ENCODE data around the gene HPSE2.

DNA sequence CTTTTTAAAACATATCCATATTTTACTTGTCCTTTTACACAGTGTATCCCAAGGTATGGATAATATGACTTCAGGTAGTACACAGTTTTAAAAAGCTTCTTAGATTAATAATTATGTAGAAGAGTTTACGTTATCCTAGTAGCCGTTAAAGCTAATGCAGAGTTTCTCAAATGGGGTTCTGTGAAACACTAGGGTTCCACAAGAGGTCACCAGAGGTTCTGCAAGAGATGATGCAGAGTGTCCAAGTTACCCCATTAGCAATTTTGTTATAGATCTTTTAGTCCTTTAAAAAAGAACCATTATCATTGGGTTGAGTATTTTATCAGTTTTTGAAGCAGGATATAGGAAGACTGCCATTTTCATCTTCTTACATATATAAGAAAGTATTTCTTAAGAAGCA lies 490.0 kb downstream of the HPSE2 start:
- TF ChIP-seq RARB (CRISPR knock-in tag; IDR thresholded peaks at IDR 0.05) = no peak
- no peak for TF ChIP-seq ISL1 (CRISPR knock-in tag; IDR thresholded peaks at IDR 0.05)
- TF ChIP-seq, protein P1, sequence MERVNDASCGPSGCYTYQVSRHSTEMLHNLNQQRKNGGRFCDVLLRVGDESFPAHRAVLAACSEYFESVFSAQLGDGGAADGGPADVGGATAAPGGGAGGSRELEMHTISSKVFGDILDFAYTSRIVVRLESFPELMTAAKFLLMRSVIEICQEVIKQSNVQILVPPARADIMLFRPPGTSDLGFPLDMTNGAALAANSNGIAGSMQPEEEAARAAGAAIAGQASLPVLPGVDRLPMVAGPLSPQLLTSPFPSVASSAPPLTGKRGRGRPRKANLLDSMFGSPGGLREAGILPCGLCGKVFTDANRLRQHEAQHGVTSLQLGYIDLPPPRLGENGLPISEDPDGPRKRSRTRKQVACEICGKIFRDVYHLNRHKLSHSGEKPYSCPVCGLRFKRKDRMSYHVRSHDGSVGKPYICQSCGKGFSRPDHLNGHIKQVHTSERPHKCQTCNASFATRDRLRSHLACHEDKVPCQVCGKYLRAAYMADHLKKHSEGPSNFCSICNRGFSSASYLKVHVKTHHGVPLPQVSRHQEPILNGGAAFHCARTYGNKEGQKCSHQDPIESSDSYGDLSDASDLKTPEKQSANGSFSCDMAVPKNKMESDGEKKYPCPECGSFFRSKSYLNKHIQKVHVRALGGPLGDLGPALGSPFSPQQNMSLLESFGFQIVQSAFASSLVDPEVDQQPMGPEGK (CRISPR knock-in tag; IDR thresholded peaks at IDR 0.05; ENCODE audit: borderline replicate concordance) = no peak
- TF ChIP-seq ESRRG (CRISPR knock-in tag; IDR thresholded peaks at IDR 0.05) = no peak
- no peak for TF ChIP-seq ZFP30 (CRISPR knock-in tag; IDR thresholded peaks at IDR 0.05)
- TF ChIP-seq, protein P2, sequence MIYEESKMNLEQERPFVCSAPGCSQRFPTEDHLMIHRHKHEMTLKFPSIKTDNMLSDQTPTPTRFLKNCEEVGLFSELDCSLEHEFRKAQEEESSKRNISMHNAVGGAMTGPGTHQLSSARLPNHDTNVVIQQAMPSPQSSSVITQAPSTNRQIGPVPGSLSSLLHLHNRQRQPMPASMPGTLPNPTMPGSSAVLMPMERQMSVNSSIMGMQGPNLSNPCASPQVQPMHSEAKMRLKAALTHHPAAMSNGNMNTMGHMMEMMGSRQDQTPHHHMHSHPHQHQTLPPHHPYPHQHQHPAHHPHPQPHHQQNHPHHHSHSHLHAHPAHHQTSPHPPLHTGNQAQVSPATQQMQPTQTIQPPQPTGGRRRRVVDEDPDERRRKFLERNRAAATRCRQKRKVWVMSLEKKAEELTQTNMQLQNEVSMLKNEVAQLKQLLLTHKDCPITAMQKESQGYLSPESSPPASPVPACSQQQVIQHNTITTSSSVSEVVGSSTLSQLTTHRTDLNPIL (CRISPR knock-in tag; IDR thresholded peaks at IDR 0.05; ENCODE audit: low read depth) = no peak
